ENCODE data around the gene ZNF45.

Gene ZNF45

DNA sequence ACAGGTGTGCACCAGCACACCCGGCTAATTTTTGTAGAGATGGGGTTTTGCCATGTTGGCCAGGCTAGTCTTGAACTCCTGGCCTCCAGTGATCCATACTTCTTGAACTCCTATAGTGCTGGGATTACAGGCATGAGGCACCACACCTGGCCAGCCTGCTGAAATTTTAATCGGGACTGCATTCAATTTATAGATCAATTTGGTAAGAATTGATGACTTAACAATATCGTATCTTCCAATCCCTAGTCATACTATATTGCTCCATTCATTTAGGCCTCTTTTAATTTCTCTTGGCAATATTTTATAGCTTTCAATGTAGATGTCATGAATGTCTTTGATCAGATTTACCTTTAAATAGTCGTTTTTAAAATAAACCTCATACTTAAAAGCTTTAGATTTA, 5.6 kb upstream of the ZNF45 start:
- in situ Hi-C loops (cut with HindIII; ENCODE audit: low sequenced_read_pairs) = no loop called here
- TF ChIP-seq, protein P1, sequence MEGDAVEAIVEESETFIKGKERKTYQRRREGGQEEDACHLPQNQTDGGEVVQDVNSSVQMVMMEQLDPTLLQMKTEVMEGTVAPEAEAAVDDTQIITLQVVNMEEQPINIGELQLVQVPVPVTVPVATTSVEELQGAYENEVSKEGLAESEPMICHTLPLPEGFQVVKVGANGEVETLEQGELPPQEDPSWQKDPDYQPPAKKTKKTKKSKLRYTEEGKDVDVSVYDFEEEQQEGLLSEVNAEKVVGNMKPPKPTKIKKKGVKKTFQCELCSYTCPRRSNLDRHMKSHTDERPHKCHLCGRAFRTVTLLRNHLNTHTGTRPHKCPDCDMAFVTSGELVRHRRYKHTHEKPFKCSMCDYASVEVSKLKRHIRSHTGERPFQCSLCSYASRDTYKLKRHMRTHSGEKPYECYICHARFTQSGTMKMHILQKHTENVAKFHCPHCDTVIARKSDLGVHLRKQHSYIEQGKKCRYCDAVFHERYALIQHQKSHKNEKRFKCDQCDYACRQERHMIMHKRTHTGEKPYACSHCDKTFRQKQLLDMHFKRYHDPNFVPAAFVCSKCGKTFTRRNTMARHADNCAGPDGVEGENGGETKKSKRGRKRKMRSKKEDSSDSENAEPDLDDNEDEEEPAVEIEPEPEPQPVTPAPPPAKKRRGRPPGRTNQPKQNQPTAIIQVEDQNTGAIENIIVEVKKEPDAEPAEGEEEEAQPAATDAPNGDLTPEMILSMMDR (IDR thresholded peaks at IDR 0.05; ENCODE audit: low read depth, low read length, missing control alignments) = no peak
- DNase-seq (ENCODE audit: low read depth) = no peak
- no peak overlapping the region for H3K4me3 ChIP-seq (ENCODE audit: low read depth, low read length)

GRCh38 chr19:43939557-43940260, 4.6 kb upstream of the ZNF45 start:
- TF ChIP-seq, protein P1 (IDR thresholded peaks at IDR 0.05; ENCODE audit: low read depth, low read length, missing control alignments) = no peak
- DNase-seq (ENCODE audit: low read depth) = no peak
- H3K4me3 ChIP-seq (ENCODE audit: low read depth, low read length) = no peak overlapping the region
- in situ Hi-C loops (cut with HindIII; ENCODE audit: low sequenced_read_pairs) = no loop called here

- DNase-seq (ENCODE audit: low read depth) = no peak
- in situ Hi-C loops (cut with HindIII; ENCODE audit: low sequenced_read_pairs) = no loop called here
- TF ChIP-seq, protein P1 (IDR thresholded peaks at IDR 0.05; ENCODE audit: low read depth, low read length, missing control alignments) = no peak
- no peak overlapping the region for H3K4me3 ChIP-seq (ENCODE audit: low read depth, low read length)
These were observed 1.1 kb upstream of the ZNF45 start for GRCh38 chr19:43936188-43936587.

DNA sequence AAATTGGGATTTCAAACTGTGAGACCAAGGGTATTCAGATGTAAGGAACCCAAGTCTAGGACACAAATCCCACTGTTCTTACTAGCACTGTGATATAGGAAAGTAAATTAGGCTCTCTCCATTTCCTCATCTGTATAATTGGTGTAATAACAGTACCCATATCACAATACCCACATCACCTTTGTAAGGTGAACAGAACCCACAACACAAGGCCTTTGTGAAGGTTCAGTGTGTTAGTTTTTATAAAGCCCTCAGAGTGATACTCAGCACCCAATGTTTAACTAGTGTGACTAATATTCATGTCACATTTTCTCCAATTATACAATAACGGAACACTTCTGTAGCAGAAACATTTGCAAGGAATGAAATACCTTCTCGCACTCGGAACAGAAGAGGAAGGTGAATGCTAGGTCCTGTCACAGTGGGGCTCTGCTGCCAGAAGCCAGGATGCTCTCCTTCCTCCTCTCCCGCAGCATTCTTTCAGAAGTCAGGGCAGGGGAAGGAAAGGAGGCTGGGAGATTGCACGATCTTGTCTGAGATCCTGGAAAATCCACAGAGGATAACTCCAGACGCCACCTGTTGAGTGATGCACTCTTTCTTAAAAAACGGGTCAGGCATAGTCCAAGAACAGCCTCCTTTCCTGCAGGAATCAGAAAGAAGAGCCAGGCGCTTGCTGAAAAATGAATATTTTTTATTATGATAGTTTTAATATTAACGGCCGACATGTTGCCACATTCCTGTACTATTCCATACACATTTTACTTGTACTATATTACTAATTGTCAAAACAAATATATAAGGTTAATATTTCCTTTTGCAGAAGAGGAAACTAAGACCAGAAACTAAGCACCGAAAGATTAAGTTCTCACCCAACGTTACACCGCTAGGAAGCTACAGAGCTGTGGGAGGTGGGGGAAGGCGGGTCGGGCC, 762 bp downstream of the ZNF45 start:
- in situ Hi-C loops (cut with HindIII; ENCODE audit: low sequenced_read_pairs) = no loop called here
- TF ChIP-seq, protein P1 (IDR thresholded peaks at IDR 0.05; ENCODE audit: low read depth, low read length, missing control alignments) = peak; percentile 17
- peak overlapping the region; percentile 58 for H3K4me3 ChIP-seq (ENCODE audit: low read depth, low read length)
- DNase-seq (ENCODE audit: low read depth) = no peak

DNA sequence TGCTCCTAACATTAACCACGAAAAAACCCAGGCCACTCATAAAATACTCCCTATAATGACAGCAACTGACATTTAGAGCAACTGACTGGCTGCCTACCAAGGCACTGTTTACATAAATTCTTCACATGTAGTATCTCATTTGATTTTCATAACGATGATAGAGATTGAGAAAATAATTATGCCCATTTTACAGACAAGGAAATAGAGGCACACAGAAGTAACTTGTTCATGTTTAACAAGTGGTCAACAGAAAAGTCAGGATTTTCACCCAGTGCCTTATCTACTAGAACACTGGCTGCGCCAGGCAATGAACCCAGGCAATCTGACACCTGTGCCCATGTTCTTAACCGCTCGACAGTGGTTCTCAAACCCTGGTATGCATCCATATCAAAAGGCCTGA, 6.3 kb downstream of the ZNF45 start:
- in situ Hi-C loops (cut with HindIII; ENCODE audit: low sequenced_read_pairs) = no loop called here
- DNase-seq (ENCODE audit: low read depth) = no peak
- TF ChIP-seq, protein P1 (IDR thresholded peaks at IDR 0.05; ENCODE audit: low read depth, low read length, missing control alignments) = no peak
- H3K4me3 ChIP-seq (ENCODE audit: low read depth, low read length) = no peak overlapping the region

DNA sequence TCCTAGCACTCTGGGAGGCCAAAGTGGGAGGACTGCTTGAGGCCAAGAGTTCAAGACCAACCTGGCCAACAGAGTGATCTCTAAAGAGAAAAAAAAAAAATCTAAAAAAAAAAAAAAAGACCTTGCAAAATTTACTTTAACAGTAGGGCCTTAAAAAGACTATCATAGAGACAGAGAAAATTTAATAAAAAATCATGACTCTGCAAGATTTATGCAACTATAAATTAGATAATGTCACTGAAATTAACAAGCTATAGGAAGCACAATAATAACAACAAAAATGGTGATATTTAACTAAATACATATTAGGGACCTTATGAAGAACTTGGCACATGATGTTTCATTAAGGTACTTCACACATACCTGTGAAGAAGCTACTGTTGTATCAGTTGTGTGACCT, 11.2 kb downstream of the ZNF45 start:
- TF ChIP-seq, protein P1 (IDR thresholded peaks at IDR 0.05; ENCODE audit: low read depth, low read length, missing control alignments) = no peak

More for the DNA sequence above, 11.2 kb downstream of the ZNF45 start:
- in situ Hi-C loops (cut with HindIII; ENCODE audit: low sequenced_read_pairs) = no loop called here
- no peak for DNase-seq (ENCODE audit: low read depth)
- no peak overlapping the region for H3K4me3 ChIP-seq (ENCODE audit: low read depth, low read length)
